IMR-90 (cell line): ENCODE results near the gene BMP2K. TPM values are rescaled to one million over a fixed set of nuclear protein-coding genes. Genes with fewer than 3 reads are reported as not detected.
"Not testable (repeated sequence)": the region's sequence is repeated elsewhere in the genome, so short reads cannot be mapped to it uniquely, and the experiment has no call there.

Source experiments
- ATAC-seq: fragments of 200-7000 bp; cut with Tn5 transposase; 2 replicates; pipeline ENCODE4 v1.9.1; 2020; ENCODE audit warnings: low read depth, mild to moderate bottlenecking, moderate library complexity
- BruUV-seq: library from RNA; stranded (reverse); fragments of 400-500 nt; replicated peaks from 2 replicates; lab custom pipeline; 2021; lab: Mats Ljungman, UMichigan
- CTCF ChIA-PET: fragments of 300-600 bp; formaldehyde crosslinking; extraction: SDS; loops from one replicate; lab custom pipeline; 2021; ENCODE audit warnings: antibody characterized with exemption; lab: Yijun Ruan, JAX
- POLR2A ChIA-PET: fragments of 300-600 bp; sonication (Branson Sonifier 250); formaldehyde crosslinking; loops from one replicate; lab custom pipeline; 2022; ENCODE audit warnings: antibody characterized with exemption; ENCODE audit not compliant: unreplicated experiment; lab: Charles Lee
- DNase-seq: peaks from one replicate; pipeline ENCODE4 v3.0.0; 2013
- H2AFZ ChIP-seq: replicated peaks from 2 replicates; pipeline ENCODE3; 2013; ENCODE audit warnings: low read length, mild to moderate bottlenecking; ENCODE audit not compliant: poor library complexity
- H2AK5ac ChIP-seq: 2 replicates; pipeline ENCODE4 v1.6.1; 2013; ENCODE audit warnings: low read depth, low read length, inconsistent platforms
- H2AK9ac ChIP-seq: replicated peaks from 2 replicates; pipeline ENCODE3; 2013; ENCODE audit warnings: mild to moderate bottlenecking, low read depth, low read length, moderate library complexity; ENCODE audit not compliant: poor library complexity
- H2BK120ac ChIP-seq: 2 replicates; pipeline ENCODE4 v1.6.1; 2013; ENCODE audit warnings: low read depth, low read length, inconsistent platforms
- H2BK15ac ChIP-seq: 3 replicates; pipeline ENCODE4 v1.6.1; 2013; ENCODE audit warnings: low read depth, low read length, inconsistent platforms
- H2BK20ac ChIP-seq: 2 replicates; pipeline ENCODE4 v1.6.1; 2013; ENCODE audit warnings: low read depth, mild to moderate bottlenecking, inconsistent platforms, low read length, moderate library complexity
- H2BK5ac ChIP-seq: 2 replicates; pipeline ENCODE4 v1.6.1; 2013; ENCODE audit warnings: mild to moderate bottlenecking, low read depth, low read length, inconsistent platforms; ENCODE audit not compliant: poor library complexity, severe bottlenecking
- H3K14ac ChIP-seq: replicated peaks from 2 replicates; pipeline ENCODE4 v1.6.1; 2013; ENCODE audit warnings: low read depth, low read length, inconsistent platforms
- H3K18ac ChIP-seq: 2 replicates; pipeline ENCODE4 v1.6.1; 2013; ENCODE audit warnings: low read depth, low read length, control low read depth
- H3K23ac ChIP-seq: 2 replicates; pipeline ENCODE4 v1.6.1; 2013; ENCODE audit warnings: low read depth, low read length, inconsistent platforms
- H3K27ac ChIP-seq: 2 replicates; pipeline ENCODE4 v1.5.1; 2013; ENCODE audit warnings: mild to moderate bottlenecking, control low read depth, low read length; ENCODE audit not compliant: insufficient read depth
- H3K27me3 ChIP-seq: 2 replicates; pipeline ENCODE4 v1.6.1; 2013; ENCODE audit warnings: low read length; ENCODE audit not compliant: control insufficient read depth, insufficient read depth
- H3K36me3 ChIP-seq: 2 replicates; pipeline ENCODE4 v1.6.1; 2013; ENCODE audit warnings: low read length, mixed read lengths; ENCODE audit not compliant: control insufficient read depth, insufficient read depth
- H3K4ac ChIP-seq: 2 replicates; pipeline ENCODE4 v1.6.1; 2013; ENCODE audit warnings: low read depth, low read length, inconsistent platforms
- H3K4me1 ChIP-seq: 2 replicates; pipeline ENCODE4 v1.6.1; 2013; ENCODE audit warnings: low read length, mixed read lengths; ENCODE audit not compliant: control insufficient read depth, insufficient read depth
- H3K4me2 ChIP-seq: 2 replicates; pipeline ENCODE4 v1.6.1; 2013; ENCODE audit warnings: low read depth, mild to moderate bottlenecking, control low read depth, low read length, moderate library complexity
- H3K4me3 ChIP-seq: 2 replicates; pipeline ENCODE4 v1.5.1; 2013; ENCODE audit warnings: low read depth, mild to moderate bottlenecking, control low read depth, low read length, moderate library complexity; ENCODE audit not compliant: insufficient read depth
- H3K56ac ChIP-seq: 2 replicates; pipeline ENCODE4 v1.6.1; 2013; ENCODE audit warnings: low read length, inconsistent platforms; ENCODE audit not compliant: insufficient read depth; ENCODE audit errors: extremely low read depth
- H3K79me1 ChIP-seq, 2 experiments: 2 replicates each; pipeline ENCODE4 v1.6.1; 2013; ENCODE audit warnings: low read length in 2 of 2, inconsistent platforms in 1 of 2, low read depth in 1 of 2
- H3K9ac ChIP-seq: 2 replicates; pipeline ENCODE4 v1.6.1; 2013; ENCODE audit warnings: low read depth, low read length, control low read depth
- H3K9me1 ChIP-seq: 2 replicates; pipeline ENCODE4 v1.6.1; 2013; ENCODE audit warnings: low read length, inconsistent platforms; ENCODE audit not compliant: insufficient read depth
- H3K9me3 ChIP-seq: 2 replicates; pipeline ENCODE4 v1.6.1; 2013; ENCODE audit warnings: low read length; ENCODE audit not compliant: control insufficient read depth, insufficient read depth
- H4K20me1 ChIP-seq: 2 replicates; pipeline ENCODE4 v1.6.1; 2013; ENCODE audit warnings: low read length, inconsistent platforms; ENCODE audit not compliant: insufficient read depth
- H4K5ac ChIP-seq: 2 replicates; pipeline ENCODE4 v1.6.1; 2013; ENCODE audit warnings: mild to moderate bottlenecking, low read depth, low read length, control low read depth
- H4K8ac ChIP-seq, 2 experiments: 2 replicates each; pipeline ENCODE4 v1.6.1; 2013; ENCODE audit warnings: low read depth in 2 of 2, low read length in 2 of 2, control low read depth in 1 of 2, inconsistent platforms in 1 of 2
- H4K91ac ChIP-seq: 2 replicates; pipeline ENCODE4 v1.6.1; 2013; ENCODE audit warnings: low read depth, low read length, inconsistent platforms; ENCODE audit not compliant: insufficient read depth
- WGBS, 2 experiments: methylation state at CpG; one replicate each; pipeline versions ENCODE4 v1.1.5 to v1.1.7; 2013; ENCODE audit warnings: missing lambda C conversion rate in 2 of 2; ENCODE audit not compliant: insufficient read length in 1 of 2; ENCODE audit errors: extremely low coverage in 2 of 2; 5-methylcytosine and 5-hydroxymethylcytosine counted together
- dilution Hi-C: fragments of 300-500 bp; cut with HindIII; formaldehyde crosslinking; loops from one replicate; pipeline ENCODE4 v1.14.3; 2018; ENCODE audit warnings: low sequenced_read_pairs; ENCODE audit not compliant: unreplicated experiment
- in situ Hi-C: fragments of 300-500 bp; cut with MboI; formaldehyde crosslinking; loops from 3 replicates; pipeline ENCODE4 v1.14.3; 2019; ENCODE audit warnings: low sequenced_read_pairs, inconsistent platforms, mixed read lengths
- intact Hi-C: fragments of 100-400 bp; cut with micrococcal nuclease; formaldehyde crosslinking; loops from 2 replicates; pipeline ENCODE4 v1.10.0; 2022
- polyA plus RNA-seq, 3 experiments: library from polyadenylated mRNA; depleted of rRNA; stranded (reverse); fragments of >200 nt; gene quantifications; 2 replicates each; pipeline ENCODE4 v1.2.3, GENCODE V29; 2012; ENCODE audit warnings: low replicate concordance in 1 of 3
- total RNA-seq: library from RNA; depleted of rRNA; stranded (reverse); fragments of >200 nt; gene quantifications from 2 replicates; pipeline ENCODE4 v1.2.3, GENCODE V29; 2012

BMP2K gene
- total and polyA plus RNA-seq, 2 of the 4 experiments (the other 2 are of a cell fraction) = 15.8 to 46.1 TPM

DNA sequence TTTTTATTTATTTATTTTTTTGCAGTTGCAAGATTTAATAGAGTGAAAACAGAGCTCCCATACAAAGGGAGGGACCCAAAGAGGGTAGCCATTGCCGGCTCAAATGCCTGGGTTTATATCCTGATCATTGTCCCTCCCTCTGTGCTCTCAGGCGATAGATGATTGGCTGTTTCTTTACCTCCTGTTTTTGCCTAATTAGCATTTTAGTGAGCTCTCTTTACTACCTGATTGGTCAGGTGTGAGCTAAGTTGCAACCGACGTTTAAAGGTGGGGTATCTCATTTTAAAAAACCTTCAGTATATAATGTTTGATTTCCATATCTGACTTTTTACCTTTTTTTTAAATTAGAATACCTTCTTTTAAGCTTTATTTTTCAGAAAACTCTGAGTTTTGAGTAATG is 64.1 kb downstream of the BMP2K start:
- H2AFZ ChIP-seq, H2BK20ac ChIP-seq, H3K4ac ChIP-seq, H2BK5ac ChIP-seq, BruUV-seq, H2AK5ac ChIP-seq, H3K23ac ChIP-seq, H4K91ac ChIP-seq, DNase-seq, H3K27ac ChIP-seq, H3K27me3 ChIP-seq, H3K4me3 ChIP-seq, H2BK120ac ChIP-seq, H4K8ac ChIP-seq, dilution Hi-C loops, H3K9me3 ChIP-seq, H3K9ac ChIP-seq, CTCF ChIA-PET, H4K20me1 ChIP-seq, H2BK15ac ChIP-seq, H3K4me2 ChIP-seq, H3K14ac ChIP-seq, H3K18ac ChIP-seq, H2AK9ac ChIP-seq, H4K5ac ChIP-seq, H3K36me3 ChIP-seq, H3K56ac ChIP-seq, ATAC-seq, H3K4me1 ChIP-seq, POLR2A ChIA-PET, in situ Hi-C loops, H3K9me1 ChIP-seq: not testable (repeated sequence)
- peaks cover 0 to 21% of the 10 kb centered on the region in 2 experiments; a peak in 3 of 4 replicates for H3K79me1 ChIP-seq
- intact Hi-C loops = loop anchor here (10.0 kb wide), 1 partner anchor 635 kb away; no protein-coding TSS in a partner anchor
- WGBS, 2 experiments = no CpG with 5 or more reads among the region's 4 CpGs
